Body of pancreas (tissue), 4 donors: Measurements from ENCODE around the gene CSMD2.

ENCODE experiments used
- CTCF ChIP-seq, 7 experiments: fragments of 450-650 bp in 4 of 7; fragments of 200-600 bp in 3 of 7; sonication (generic) in 3 of 7; IDR thresholded peaks; one replicate each; pipeline ENCODE4 v1.5.1; 2016 to 2019; ENCODE audit warnings: antibody characterized with exemption in 7 of 7
- POLR2A ChIP-seq, 3 donors: fragments of 450-650 bp; IDR thresholded peaks; one replicate each; pipeline ENCODE4 v1.6.1; 2016; ENCODE audit warnings: antibody characterized with exemption in 3 of 3, mild to moderate bottlenecking in 2 of 3

DNA sequence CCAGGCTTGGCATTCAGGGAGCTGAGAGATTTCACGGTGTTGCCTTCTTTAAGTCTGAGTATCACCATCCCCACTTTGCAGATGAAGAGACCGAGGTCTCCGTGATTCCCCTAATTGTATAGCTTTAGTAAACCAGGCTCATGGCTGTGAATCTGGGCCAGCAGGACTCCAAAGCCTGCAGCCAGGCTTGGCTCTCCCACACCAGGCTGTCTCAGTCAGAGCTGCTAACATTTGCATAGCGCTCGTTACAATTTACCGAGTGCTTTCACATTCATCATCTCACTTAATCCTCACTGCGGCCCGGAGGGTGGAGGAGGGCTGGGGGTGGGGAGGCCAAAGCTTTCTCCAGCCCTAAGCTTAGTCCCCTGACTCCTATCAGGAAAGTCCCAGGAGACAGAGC, 23.4 kb upstream of the CSMD2 start:
- TF ChIP-seq CTCF (IDR thresholded peaks at IDR 0.05): no peak
- no peak for TF ChIP-seq POLR2A (IDR thresholded peaks at IDR 0.05)
